NCI-H146 treated with DMSO at 0.1 percent for 48 hours (cell line): ENCODE measurements around the gene ACTR1B.
"Not testable (repeated sequence)": the region's sequence is repeated elsewhere in the genome, so short reads cannot be mapped to it uniquely, and the experiment has no call there.

Experiments
- DNase-seq: peaks from one replicate; lab custom pipeline; 2025; ENCODE audit not compliant: unreplicated experiment; lab: John Stamatoyannopoulos, UW

The ACTR1B gene

GRCh38 chr2:97618939-97619827 lies 44.7 kb downstream of the ACTR1B start:
- not testable (repeated sequence) for DNase-seq

GRCh38 chr2:97617911-97618310 lies 45.9 kb downstream of the ACTR1B start:
- DNase-seq: no peak

GRCh38 chr2:97615746-97616145 lies 48.1 kb downstream of the ACTR1B start:
- DNase-seq: not testable (repeated sequence)

- DNase-seq: not testable (repeated sequence)
Measured at GRCh38 chr2:97611895-97612294, 51.9 kb downstream of the ACTR1B start.

- DNase-seq: not testable (repeated sequence)
Measured at GRCh38 chr2:97608745-97609144, 55.1 kb downstream of the ACTR1B start.
